Activated CD8-positive, alpha-beta memory T cell treated with anti-CD3 and anti-CD28 coated beads, Interleukin-2, amount 50 U/mL, for 1 hour (primary cell): ENCODE results near the gene ZPR1.
"Not testable (repeated sequence)": the region's sequence is repeated elsewhere in the genome, so short reads cannot be mapped to it uniquely, and the experiment has no call there.

Experiments used
- DNase-seq: peaks from one replicate; pipeline ENCODE4 v3.0.0-alpha.2; 2020; ENCODE audit errors: extremely low read depth

The ZPR1 gene

GRCh38 chr11:116762132-116762531 lies 25.7 kb downstream of the ZPR1 start:
- DNase-seq = no peak

GRCh38 chr11:116756044-116756443 lies 31.8 kb downstream of the ZPR1 start:
- DNase-seq = not testable (repeated sequence)

- no peak for DNase-seq
Observed at GRCh38 chr11:116750070-116750718, 37.6 kb downstream of the ZPR1 start.

- DNase-seq = no peak
Observed at GRCh38 chr11:116742104-116742503, 45.7 kb downstream of the ZPR1 start.

- no peak for DNase-seq
Observed at GRCh38 chr11:116740741-116741140, 47.1 kb downstream of the ZPR1 start.

GRCh38 chr11:116738975-116739374 lies 48.8 kb downstream of the ZPR1 start:
- DNase-seq = no peak

GRCh38 chr11:116736763-116737162 lies 51.1 kb downstream of the ZPR1 start:
- DNase-seq = no peak

- no peak for DNase-seq
Observed at GRCh38 chr11:116733969-116734508, 53.8 kb downstream of the ZPR1 start.

GRCh38 chr11:116733043-116733755 lies 54.6 kb downstream of the ZPR1 start:
- no peak for DNase-seq

GRCh38 chr11:116732271-116733042 lies 55.4 kb downstream of the ZPR1 start:
- peak; percentile 18 for DNase-seq

- no peak for DNase-seq
Observed at GRCh38 chr11:116731821-116732220, 56.0 kb downstream of the ZPR1 start.

GRCh38 chr11:116731097-116731761 lies 56.6 kb downstream of the ZPR1 start:
- DNase-seq = no peak

- DNase-seq = no peak
Observed at GRCh38 chr11:116730601-116731000, 57.2 kb downstream of the ZPR1 start.

GRCh38 chr11:116730241-116730561 lies 57.6 kb downstream of the ZPR1 start:
- no peak for DNase-seq

- no peak for DNase-seq
Observed at GRCh38 chr11:116729501-116730240, 58.2 kb downstream of the ZPR1 start.

- no peak for DNase-seq
Observed at GRCh38 chr11:116727990-116728389, 59.8 kb downstream of the ZPR1 start.

- no peak for DNase-seq
Observed at GRCh38 chr11:116725434-116726221, 62.2 kb downstream of the ZPR1 start.

- no peak for DNase-seq
Observed at GRCh38 chr11:116724813-116725212, 63.0 kb downstream of the ZPR1 start.
